OCI-LY3 (cell line): ENCODE data around the gene PORCN.

Experiments used
- H2AFZ ChIP-seq: fragments of 200-600, 300-600 bp; shearing (Covaris generic); 2 replicates; pipeline ENCODE4 v1.6.0; 2014; ENCODE audit warnings: antibody characterized with exemption, low read depth, low read length
- H3K27ac ChIP-seq: fragments of 200-600, 300-600 bp; sonication (generic); 2 replicates; pipeline ENCODE4 v1.5.1; 2014; ENCODE audit warnings: mild to moderate bottlenecking, low read length, moderate library complexity, mixed read lengths
- H3K27me3 ChIP-seq: fragments of 200-600, 300-600 bp; sonication (generic); 2 replicates; pipeline ENCODE4 v1.6.1; 2014; ENCODE audit warnings: low read depth, low read length, mixed read lengths
- H3K36me3 ChIP-seq: fragments of 200-600, 300-600 bp; sonication (generic); replicated peaks from 2 replicates; pipeline ENCODE3; 2014; ENCODE audit warnings: low read depth, low read length, mixed read lengths
- H3K4me1 ChIP-seq: fragments of 300-600, 200-600 bp; sonication (generic); 2 replicates; pipeline ENCODE4 v1.6.1; 2014; ENCODE audit warnings: low read length, mixed read lengths
- H3K4me2 ChIP-seq: fragments of 200-600, 300-600 bp; sonication (generic); 2 replicates; pipeline ENCODE4 v1.6.1; 2014; ENCODE audit warnings: low read length, mixed read lengths
- H3K4me3 ChIP-seq: fragments of 300-600, 200-600 bp; sonication (generic); 2 replicates; pipeline ENCODE4 v1.5.1; 2014; ENCODE audit warnings: antibody characterized with exemption, mild to moderate bottlenecking, low read length, moderate library complexity
- H3K79me2 ChIP-seq: fragments of 300-600, 200-600 bp; shearing (Covaris generic); 2 replicates; pipeline ENCODE4 v1.6.1; 2014; ENCODE audit warnings: mild to moderate bottlenecking, low read length, mixed read lengths
- H3K9ac ChIP-seq: fragments of 300-600, 200-600 bp; shearing (Covaris generic); 2 replicates; pipeline ENCODE4 v1.6.0; 2014; ENCODE audit warnings: mild to moderate bottlenecking, low read length, moderate library complexity
- H3K9me3 ChIP-seq: fragments of 200-600, 300-600 bp; shearing (Covaris generic); 2 replicates; pipeline ENCODE4 v1.6.1; 2014; ENCODE audit warnings: low read length, mixed read lengths; ENCODE audit not compliant: insufficient read depth
- H4K20me1 ChIP-seq: fragments of 200-600, 300-600 bp; sonication (generic); 2 replicates; pipeline ENCODE4 v1.6.1; 2016; ENCODE audit warnings: low read length, mixed read lengths; ENCODE audit not compliant: insufficient read depth
- CTCF ChIP-seq: fragments of 200-600, 300-600 bp; sonication (generic); IDR thresholded peaks from 2 replicates; pipeline ENCODE4 v1.5.1; 2014; ENCODE audit warnings: antibody characterized with exemption, low read length, low read depth
- EZH2phosphoT487 ChIP-seq: fragments of 200-600 bp; shearing (Covaris generic); IDR thresholded peaks from 2 replicates; pipeline ENCODE4 v1.6.1; 2018; ENCODE audit warnings: antibody characterized with exemption, mixed run types, low read depth

Gene PORCN

GRCh38 chrX:48498374-48498809 lies 10.4 kb upstream of the PORCN start:
- Histone ChIP-seq H3K4me1 (no peaks in the 10 kb centered on the region), H3K27me3 (no peaks in the 10 kb centered on the region), H3K9ac (no peak overlapping the region), H4K20me1 (no peaks in the 10 kb centered on the region), H3K36me3 (no peaks in the 10 kb centered on the region), H2AFZ (no peak overlapping the region), H3K79me2 (no peaks in the 10 kb centered on the region), H3K4me3 (no peak overlapping the region), H3K4me2 (no peak overlapping the region), H3K9me3 (no peaks in the 10 kb centered on the region), H3K27ac (no peak overlapping the region)
- TF ChIP-seq CTCF (no peak), EZH2phosphoT487 (no peak)

GRCh38 chrX:48504261-48504660 lies 4.5 kb upstream of the PORCN start:
- no peak overlapping the region for H3K4me3 ChIP-seq
- no peak overlapping the region for H3K4me2 ChIP-seq
- no peaks in the 10 kb centered on the region for H3K9me3 ChIP-seq
- no peaks in the 10 kb centered on the region for H3K4me1 ChIP-seq
- H3K36me3 ChIP-seq = no peaks in the 10 kb centered on the region
- no peaks in the 10 kb centered on the region for H3K79me2 ChIP-seq
- no peaks in the 10 kb centered on the region for H4K20me1 ChIP-seq
- no peak overlapping the region for H3K9ac ChIP-seq
- TF ChIP-seq CTCF = no peak
- no peak for TF ChIP-seq EZH2phosphoT487
- H2AFZ ChIP-seq = no peak overlapping the region
- no peak overlapping the region for H3K27ac ChIP-seq
- H3K27me3 ChIP-seq = no peaks in the 10 kb centered on the region

GRCh38 chrX:48505481-48505880 lies 3.3 kb upstream of the PORCN start:
- Histone ChIP-seq H3K27me3 (no peaks in the 10 kb centered on the region), H3K4me1 (peaks cover 5% of the 10 kb centered on the region; the same call in 1 of the 2 replicates), H3K9me3 (no peaks in the 10 kb centered on the region), H3K4me3 (no peak overlapping the region), H3K4me2 (no peak overlapping the region), H3K27ac (no peak overlapping the region), H4K20me1 (no peaks in the 10 kb centered on the region), H2AFZ (no peak overlapping the region), H3K79me2 (no peaks in the 10 kb centered on the region), H3K36me3 (no peaks in the 10 kb centered on the region), H3K9ac (no peak overlapping the region)
- TF ChIP-seq CTCF = no peak
- TF ChIP-seq EZH2phosphoT487 = no peak

GRCh38 chrX:48507246-48507645 lies 1.5 kb upstream of the PORCN start:
- Histone ChIP-seq H3K27ac (no peak overlapping the region), H3K9me3 (no peaks in the 10 kb centered on the region), H3K4me1 (peaks cover 5% of the 10 kb centered on the region; the same call in 1 of the 2 replicates), H3K9ac (no peak overlapping the region), H3K36me3 (no peaks in the 10 kb centered on the region), H3K4me3 (no peak overlapping the region), H3K79me2 (no peaks in the 10 kb centered on the region), H2AFZ (no peak overlapping the region), H3K4me2 (no peak overlapping the region), H4K20me1 (no peaks in the 10 kb centered on the region), H3K27me3 (no peaks in the 10 kb centered on the region)
- no peak for TF ChIP-seq CTCF
- TF ChIP-seq EZH2phosphoT487 = no peak
